Loucy (cell line): ENCODE results near the gene RBM23.

Experiments used
- EZH2phosphoT487 ChIP-seq: fragments of 200-600 bp; IDR thresholded peaks from 2 replicates; pipeline ENCODE4 v1.6.1; 2018; ENCODE audit warnings: antibody characterized with exemption, mild to moderate bottlenecking, moderate library complexity, borderline replicate concordance
- TF ChIP-seq, protein P1 (sequence below): fragments of 200-600 bp; sonication (generic); conservative IDR thresholded peaks from 2 replicates; pipeline ENCODE4 v1.5.1; 2014; ENCODE audit warnings: mild to moderate bottlenecking, antibody characterized with exemption, low read length

DNA sequence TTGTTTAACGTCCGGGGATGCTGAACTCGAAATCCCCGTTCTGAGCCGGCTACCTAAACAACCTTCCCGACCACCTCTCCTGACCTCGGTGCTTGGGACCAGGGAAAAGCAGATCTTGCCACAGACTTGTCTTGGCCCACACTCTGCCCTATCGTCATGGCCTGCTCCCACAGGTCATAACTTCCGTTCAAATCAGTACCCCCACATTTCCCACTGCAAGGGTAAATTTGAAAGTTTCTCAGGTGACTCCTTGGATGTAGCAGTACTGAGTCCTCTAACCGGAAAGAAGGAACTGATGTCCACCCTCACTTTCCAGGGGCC, 612 bp upstream of the RBM23 start:
- TF ChIP-seq, protein P1, sequence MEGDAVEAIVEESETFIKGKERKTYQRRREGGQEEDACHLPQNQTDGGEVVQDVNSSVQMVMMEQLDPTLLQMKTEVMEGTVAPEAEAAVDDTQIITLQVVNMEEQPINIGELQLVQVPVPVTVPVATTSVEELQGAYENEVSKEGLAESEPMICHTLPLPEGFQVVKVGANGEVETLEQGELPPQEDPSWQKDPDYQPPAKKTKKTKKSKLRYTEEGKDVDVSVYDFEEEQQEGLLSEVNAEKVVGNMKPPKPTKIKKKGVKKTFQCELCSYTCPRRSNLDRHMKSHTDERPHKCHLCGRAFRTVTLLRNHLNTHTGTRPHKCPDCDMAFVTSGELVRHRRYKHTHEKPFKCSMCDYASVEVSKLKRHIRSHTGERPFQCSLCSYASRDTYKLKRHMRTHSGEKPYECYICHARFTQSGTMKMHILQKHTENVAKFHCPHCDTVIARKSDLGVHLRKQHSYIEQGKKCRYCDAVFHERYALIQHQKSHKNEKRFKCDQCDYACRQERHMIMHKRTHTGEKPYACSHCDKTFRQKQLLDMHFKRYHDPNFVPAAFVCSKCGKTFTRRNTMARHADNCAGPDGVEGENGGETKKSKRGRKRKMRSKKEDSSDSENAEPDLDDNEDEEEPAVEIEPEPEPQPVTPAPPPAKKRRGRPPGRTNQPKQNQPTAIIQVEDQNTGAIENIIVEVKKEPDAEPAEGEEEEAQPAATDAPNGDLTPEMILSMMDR: no peak
- no peak for TF ChIP-seq EZH2phosphoT487
